Thoracic aorta (tissue), 2 donors: Measurements from ENCODE around the gene HMCN1. TPM values are rescaled to one million over a fixed set of nuclear protein-coding genes. Genes with fewer than 3 reads are reported as not detected.

ENCODE experiments used
- ATAC-seq: fragments of 150-250 bp; one replicate; pipeline ENCODE4 v1.8.0; 2017; ENCODE audit warnings: low read depth; ENCODE audit not compliant: insufficient number of reproducible peaks, low FRiP score
- DNase-seq: peaks from one replicate; pipeline ENCODE4 v3.0.0-alpha.2; 2020; ENCODE audit warnings: low spot score
- H3K27ac ChIP-seq, 2 donors: fragments of 200-600 bp; sonication (generic); 1 replicate in 1 of 2; 2 replicates in 1 of 2; pipeline ENCODE4 v1.5.1; 2016; ENCODE audit warnings: mild to moderate bottlenecking in 2 of 2, moderate library complexity in 2 of 2
- H3K27me3 ChIP-seq: fragments of 200-600 bp; sonication (generic); replicated peaks from 2 replicates; pipeline ENCODE4 v1.6.0; 2016; ENCODE audit warnings: mild to moderate bottlenecking; ENCODE audit not compliant: insufficient read depth
- H3K36me3 ChIP-seq: fragments of 200-600 bp; sonication (generic); one replicate; pipeline ENCODE4 v1.5.1; 2016
- H3K4me1 ChIP-seq, 2 donors: fragments of 200-600 bp; sonication (generic); 1 replicate in 1 of 2; 2 replicates in 1 of 2; pipeline versions ENCODE4 v1.5.1 to v1.6.0; 2016; ENCODE audit warnings: low read depth in 2 of 2, mild to moderate bottlenecking in 1 of 2; ENCODE audit not compliant: control insufficient read depth in 1 of 2
- H3K4me3 ChIP-seq: fragments of 200-600 bp; sonication (generic); 2 replicates; pipeline ENCODE4 v1.5.1; 2016; ENCODE audit warnings: mild to moderate bottlenecking
- H3K9me3 ChIP-seq: fragments of 200-600 bp; sonication (generic); 2 replicates; pipeline ENCODE4 v1.5.1; 2016
- total RNA-seq, 2 donors: library from RNA; depleted of rRNA; stranded (reverse); fragments of >200 nt; gene quantifications; one replicate each; pipeline versions ENCODE4 v1.1.0 to v1.2.3, GENCODE V29; 2016
- TF ChIP-seq, protein P1 (sequence below): fragments of 200-600 bp; sonication (generic); IDR thresholded peaks from one replicate; pipeline ENCODE4 v1.5.1; 2019; ENCODE audit warnings: antibody characterized with exemption

Gene HMCN1
- total RNA-seq, 2 donors from 2014 or later = 142 to 191 TPM

DNA sequence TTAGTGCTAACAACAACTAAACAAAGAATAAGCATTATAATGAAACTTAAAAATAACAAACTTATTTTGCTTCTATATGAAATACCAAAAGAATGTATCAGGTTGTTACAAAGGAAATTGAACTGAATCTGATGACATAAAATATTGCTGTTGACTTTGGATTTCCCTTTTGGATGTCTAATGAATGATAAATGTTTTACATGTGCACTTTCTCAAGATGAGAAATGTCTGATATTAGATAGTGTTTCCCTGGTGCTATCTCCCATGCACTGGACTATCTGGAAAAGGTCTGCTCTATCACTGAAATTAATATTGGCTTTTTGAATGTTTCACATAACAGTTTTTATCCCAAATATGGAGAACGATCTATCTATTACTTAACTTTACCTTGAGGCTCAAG, 179.9 kb downstream of the HMCN1 start:
- DNase-seq = no peak
- no peaks in the 10 kb centered on the region for H3K36me3 ChIP-seq
- H3K27ac ChIP-seq = peak overlapping the region in 1 of 2 donors; percentile 30
- TF ChIP-seq, protein P1, sequence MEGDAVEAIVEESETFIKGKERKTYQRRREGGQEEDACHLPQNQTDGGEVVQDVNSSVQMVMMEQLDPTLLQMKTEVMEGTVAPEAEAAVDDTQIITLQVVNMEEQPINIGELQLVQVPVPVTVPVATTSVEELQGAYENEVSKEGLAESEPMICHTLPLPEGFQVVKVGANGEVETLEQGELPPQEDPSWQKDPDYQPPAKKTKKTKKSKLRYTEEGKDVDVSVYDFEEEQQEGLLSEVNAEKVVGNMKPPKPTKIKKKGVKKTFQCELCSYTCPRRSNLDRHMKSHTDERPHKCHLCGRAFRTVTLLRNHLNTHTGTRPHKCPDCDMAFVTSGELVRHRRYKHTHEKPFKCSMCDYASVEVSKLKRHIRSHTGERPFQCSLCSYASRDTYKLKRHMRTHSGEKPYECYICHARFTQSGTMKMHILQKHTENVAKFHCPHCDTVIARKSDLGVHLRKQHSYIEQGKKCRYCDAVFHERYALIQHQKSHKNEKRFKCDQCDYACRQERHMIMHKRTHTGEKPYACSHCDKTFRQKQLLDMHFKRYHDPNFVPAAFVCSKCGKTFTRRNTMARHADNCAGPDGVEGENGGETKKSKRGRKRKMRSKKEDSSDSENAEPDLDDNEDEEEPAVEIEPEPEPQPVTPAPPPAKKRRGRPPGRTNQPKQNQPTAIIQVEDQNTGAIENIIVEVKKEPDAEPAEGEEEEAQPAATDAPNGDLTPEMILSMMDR = no peak
- no peaks in the 10 kb centered on the region for H3K9me3 ChIP-seq
- peaks cover 14 to 34% of the 10 kb centered on the region in 2 donors for H3K4me1 ChIP-seq
- H3K27me3 ChIP-seq = no peaks in the 10 kb centered on the region
- ATAC-seq = no peak
- no peak overlapping the region for H3K4me3 ChIP-seq

DNA sequence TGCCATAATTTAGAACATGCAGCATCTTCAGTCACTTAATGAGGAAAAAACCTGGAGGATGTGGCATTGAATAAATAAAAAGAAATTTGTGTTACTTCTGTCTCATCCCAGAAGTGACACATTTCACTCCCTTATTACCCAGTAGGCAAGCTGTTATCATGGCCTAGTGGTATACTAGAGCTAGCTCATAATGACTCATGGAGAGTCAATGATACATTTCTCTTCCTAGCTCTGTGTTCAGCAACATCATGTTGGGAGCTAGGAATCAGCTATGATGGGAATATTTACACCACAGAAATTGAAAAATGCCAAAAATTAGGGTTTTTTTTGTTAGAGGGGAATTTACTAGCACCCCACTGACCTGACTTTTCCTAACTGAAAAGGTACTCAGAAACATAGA, 182.7 kb downstream of the HMCN1 start:
- DNase-seq (no peak), ATAC-seq (no peak)
- Histone ChIP-seq H3K4me1 (peaks cover 14 to 27% of the 10 kb centered on the region in 2 donors), H3K27ac (no peak overlapping the region), H3K27me3 (no peaks in the 10 kb centered on the region), H3K36me3 (no peaks in the 10 kb centered on the region), H3K4me3 (no peak overlapping the region), H3K9me3 (no peaks in the 10 kb centered on the region)
- TF ChIP-seq, protein P1 = no peak

DNA sequence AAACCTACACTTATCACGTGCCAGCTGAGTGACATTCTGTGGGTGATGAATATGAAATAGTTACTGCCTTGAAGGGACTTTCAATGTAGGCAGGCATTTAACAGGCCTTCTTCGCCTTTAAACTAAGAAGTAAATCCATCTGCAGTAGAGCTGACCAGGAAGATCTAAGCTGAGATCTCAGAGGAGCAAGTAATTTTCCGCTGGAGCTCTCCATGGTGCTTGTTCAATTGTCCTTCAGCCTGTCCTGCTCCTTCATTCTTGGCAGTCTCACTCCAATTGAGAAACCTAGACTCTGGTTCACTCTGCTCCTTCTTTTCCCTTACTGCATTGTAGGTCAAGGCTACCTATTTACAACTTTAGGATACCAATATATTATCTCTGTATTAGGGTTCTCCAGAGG, 183.5 kb downstream of the HMCN1 start:
- DNase-seq (no peak), ATAC-seq (no peak)
- Histone ChIP-seq H3K4me3 (no peak overlapping the region), H3K9me3 (no peaks in the 10 kb centered on the region), H3K27ac (no peak overlapping the region), H3K27me3 (no peaks in the 10 kb centered on the region), H3K4me1 (peaks cover 12 to 19% of the 10 kb centered on the region in 2 donors), H3K36me3 (no peaks in the 10 kb centered on the region)
- TF ChIP-seq, protein P1 = no peak

DNA sequence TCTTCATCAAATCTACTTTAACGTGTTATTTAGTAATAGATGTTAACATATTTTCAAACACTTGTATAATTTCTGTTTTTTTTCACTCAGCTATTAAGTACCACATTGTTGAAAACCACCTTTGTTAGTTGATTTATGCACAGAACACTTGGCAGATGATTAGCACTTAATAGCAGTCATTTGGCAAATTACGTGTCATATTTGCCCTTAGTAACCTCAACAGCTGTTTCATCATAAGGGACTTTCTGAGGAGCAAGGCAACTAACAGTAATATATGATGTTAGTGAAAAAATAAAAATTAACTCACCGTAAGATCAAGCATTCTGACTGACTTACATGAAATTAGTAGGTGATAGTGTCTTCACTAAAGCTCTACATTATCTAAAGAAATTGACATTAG, 186.4 kb downstream of the HMCN1 start:
- TF ChIP-seq, protein P1 = no peak
- no peaks in the 10 kb centered on the region for H3K4me1 ChIP-seq
- no peak for ATAC-seq

DNA sequence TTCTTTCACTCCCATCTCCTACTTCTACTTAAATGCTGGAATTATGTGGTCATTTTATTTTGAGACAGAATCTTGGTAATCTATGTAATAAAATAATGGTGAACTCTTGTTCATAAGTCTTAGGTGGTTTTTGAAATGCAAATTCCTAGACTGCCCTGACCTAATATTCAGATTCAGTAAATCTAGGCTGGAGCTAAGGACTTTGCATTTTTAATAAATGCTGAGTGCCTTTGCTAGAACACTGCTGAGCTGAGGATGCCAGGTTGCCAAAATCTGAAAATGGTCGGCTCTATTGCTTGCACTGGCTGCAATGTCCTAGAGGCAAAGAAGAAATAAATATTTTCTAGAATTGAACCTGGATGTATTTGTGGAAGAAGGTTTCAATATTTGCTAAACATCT, 187.4 kb downstream of the HMCN1 start:
- H3K4me3 ChIP-seq = no peak overlapping the region
- H3K9me3 ChIP-seq = no peaks in the 10 kb centered on the region
- H3K27me3 ChIP-seq = no peaks in the 10 kb centered on the region
- peaks cover 0 to 5% of the 10 kb centered on the region in 2 donors for H3K4me1 ChIP-seq
- TF ChIP-seq, protein P1 = no peak
- H3K27ac ChIP-seq = no peak overlapping the region
- DNase-seq (no peak), ATAC-seq (no peak)
- no peaks in the 10 kb centered on the region for H3K36me3 ChIP-seq

More for the DNA sequence above, 186.4 kb downstream of the HMCN1 start:
- Histone ChIP-seq H3K4me3 (no peak overlapping the region), H3K27ac (no peak overlapping the region), H3K9me3 (no peaks in the 10 kb centered on the region), H3K27me3 (no peaks in the 10 kb centered on the region), H3K36me3 (no peaks in the 10 kb centered on the region)
- DNase-seq = no peak
